HFFc6 (cell line): ENCODE results near the gene LY86. TPM values are rescaled to one million over a fixed set of nuclear protein-coding genes. Genes with fewer than 3 reads are reported as not detected.

ENCODE experiments used
- DNase-seq: peaks from one replicate; pipeline ENCODE4 v3.0.0-alpha.2; 2018
- H3K27ac Mint-ChIP-seq: 2 replicates; pipeline ENCODE4 v1.8.0; 2020; ENCODE audit warnings: mild to moderate bottlenecking, mixed read lengths
- H3K27me3 Mint-ChIP-seq: 2 replicates; pipeline ENCODE4 v1.8.0; 2021; ENCODE audit warnings: mild to moderate bottlenecking, moderate library complexity, mixed read lengths; ENCODE audit not compliant: insufficient read depth
- H3K36me3 Mint-ChIP-seq: 2 replicates; pipeline ENCODE4 v1.8.0; 2021; ENCODE audit warnings: low read depth, mixed read lengths
- H3K4me1 Mint-ChIP-seq: 2 replicates; pipeline ENCODE4 v1.8.0; 2020; ENCODE audit warnings: low read depth, mixed read lengths
- H3K4me3 Mint-ChIP-seq: 2 replicates; pipeline ENCODE4 v1.8.0; 2020; ENCODE audit warnings: mild to moderate bottlenecking, moderate library complexity, mixed read lengths
- H3K9me3 Mint-ChIP-seq: 2 replicates; pipeline ENCODE4 v1.8.0; 2020; ENCODE audit warnings: mild to moderate bottlenecking, mixed read lengths
- total RNA-seq, 6 experiments: library from RNA; stranded (reverse); fragmentation: NEBNext Ultra II Directional; extraction: Animal tissue kit (Norgen Biotek cat#: 25700); gene quantifications; 2 replicates in 1 of 6; 3 replicates in 5 of 6; pipeline ENCODE4 v1.2.3, GENCODE V29; 2021
- TF ChIP-seq, protein P1 (sequence below): fragments of 200-600 bp; sonication (generic); IDR thresholded peaks from 2 replicates; pipeline ENCODE4 v1.5.0; 2021; ENCODE audit warnings: antibody characterized with exemption, mild to moderate bottlenecking

Gene LY86
- total RNA-seq, 6 experiments from 2014 or later: not detected

DNA sequence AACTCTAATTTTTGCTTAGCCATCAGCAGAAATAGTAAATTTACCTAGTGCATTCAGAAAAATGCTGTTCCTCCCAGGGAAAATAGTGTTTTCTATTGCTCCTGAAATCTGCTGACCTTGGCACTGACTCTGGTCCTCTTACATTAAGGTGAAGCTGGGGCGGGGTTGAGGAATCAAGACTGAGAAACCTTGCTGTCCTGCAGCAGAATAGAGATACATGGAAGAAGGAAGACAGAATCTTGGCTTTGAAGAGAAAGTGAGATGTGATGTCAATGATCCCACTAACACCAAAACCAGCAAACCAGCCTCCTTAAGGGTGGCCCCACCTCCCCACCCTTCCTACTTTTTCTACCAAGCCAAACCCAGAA, 840 bp upstream of the LY86 start:
- peaks cover 49% of the 10 kb centered on the region for H3K9me3 Mint-ChIP-seq
- no peaks in the 10 kb centered on the region for H3K27me3 Mint-ChIP-seq
- DNase-seq: no peak
- no peak overlapping the region for H3K4me3 Mint-ChIP-seq
- H3K27ac Mint-ChIP-seq: no peak overlapping the region
- H3K36me3 Mint-ChIP-seq: no peaks in the 10 kb centered on the region
- TF ChIP-seq, protein P1, sequence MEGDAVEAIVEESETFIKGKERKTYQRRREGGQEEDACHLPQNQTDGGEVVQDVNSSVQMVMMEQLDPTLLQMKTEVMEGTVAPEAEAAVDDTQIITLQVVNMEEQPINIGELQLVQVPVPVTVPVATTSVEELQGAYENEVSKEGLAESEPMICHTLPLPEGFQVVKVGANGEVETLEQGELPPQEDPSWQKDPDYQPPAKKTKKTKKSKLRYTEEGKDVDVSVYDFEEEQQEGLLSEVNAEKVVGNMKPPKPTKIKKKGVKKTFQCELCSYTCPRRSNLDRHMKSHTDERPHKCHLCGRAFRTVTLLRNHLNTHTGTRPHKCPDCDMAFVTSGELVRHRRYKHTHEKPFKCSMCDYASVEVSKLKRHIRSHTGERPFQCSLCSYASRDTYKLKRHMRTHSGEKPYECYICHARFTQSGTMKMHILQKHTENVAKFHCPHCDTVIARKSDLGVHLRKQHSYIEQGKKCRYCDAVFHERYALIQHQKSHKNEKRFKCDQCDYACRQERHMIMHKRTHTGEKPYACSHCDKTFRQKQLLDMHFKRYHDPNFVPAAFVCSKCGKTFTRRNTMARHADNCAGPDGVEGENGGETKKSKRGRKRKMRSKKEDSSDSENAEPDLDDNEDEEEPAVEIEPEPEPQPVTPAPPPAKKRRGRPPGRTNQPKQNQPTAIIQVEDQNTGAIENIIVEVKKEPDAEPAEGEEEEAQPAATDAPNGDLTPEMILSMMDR: no peak
- no peaks in the 10 kb centered on the region for H3K4me1 Mint-ChIP-seq

DNA sequence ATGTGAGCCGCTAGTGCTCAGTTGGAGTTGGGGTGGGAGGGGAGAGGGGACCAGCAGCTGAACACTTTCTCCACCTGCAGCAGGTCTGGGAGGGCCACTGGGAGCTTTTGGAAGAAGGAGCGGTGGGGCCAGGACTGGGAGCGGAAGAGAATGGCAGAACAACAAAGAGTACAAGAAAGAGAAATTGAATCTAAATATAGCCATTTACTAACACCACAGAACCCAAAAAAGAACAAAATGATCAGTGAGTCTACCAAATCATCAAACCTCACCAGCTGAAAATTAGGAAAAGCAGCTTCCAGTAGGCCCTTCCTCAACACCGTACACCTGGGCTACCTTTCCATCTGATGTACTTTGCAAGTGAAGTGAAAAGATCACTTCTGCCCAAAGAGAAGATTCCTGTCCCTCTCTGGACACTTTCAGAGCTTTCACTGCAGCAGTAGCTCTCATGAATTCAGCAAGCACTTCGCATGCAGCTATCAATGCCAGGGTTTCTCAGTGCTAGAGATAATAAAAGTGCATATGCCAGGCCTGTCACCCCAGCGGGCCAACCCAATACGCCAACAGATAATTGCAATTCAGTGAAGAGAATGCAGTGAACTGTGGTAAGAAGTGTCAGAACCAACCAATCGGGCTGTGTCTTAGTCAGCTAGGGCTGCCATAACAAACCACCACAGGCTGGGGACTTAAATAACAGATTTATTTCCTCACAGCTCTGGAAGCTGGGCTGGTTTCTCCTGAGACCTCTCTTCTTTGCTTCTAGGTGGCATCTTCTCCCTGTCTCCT, 597 bp downstream of the LY86 start:
- H3K9me3 Mint-ChIP-seq: peaks cover 57% of the 10 kb centered on the region

DNA sequence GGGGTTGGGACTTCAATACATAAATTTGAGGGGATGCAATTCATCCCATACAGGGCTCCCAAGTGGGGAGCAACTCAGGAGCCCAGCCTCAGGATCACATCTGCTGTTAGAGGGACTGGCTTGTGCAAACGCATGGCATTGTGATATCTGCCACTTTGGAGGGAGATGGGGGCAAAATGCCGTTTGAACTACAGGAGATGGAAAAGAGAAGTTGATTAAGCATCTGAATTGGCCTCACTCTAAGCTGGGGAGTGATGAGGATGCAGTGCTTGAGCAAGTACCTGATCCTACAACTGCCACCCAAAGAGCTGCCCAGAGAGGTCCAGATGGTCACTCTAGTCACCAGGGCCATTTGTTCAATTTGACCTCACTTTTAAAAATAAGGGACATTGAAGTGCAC, 2.0 kb downstream of the LY86 start:
- Mint-ChIP-seq H3K27ac (no peak overlapping the region), H3K4me3 (no peak overlapping the region), H3K36me3 (no peaks in the 10 kb centered on the region), H3K9me3 (peaks cover 59% of the 10 kb centered on the region), H3K4me1 (no peaks in the 10 kb centered on the region), H3K27me3 (no peaks in the 10 kb centered on the region)
- TF ChIP-seq, protein P1: no peak
- no peak for DNase-seq

More for the DNA sequence above, 597 bp downstream of the LY86 start:
- TF ChIP-seq, protein P1: no peak
- Mint-ChIP-seq H3K27ac (no peak overlapping the region), H3K36me3 (no peaks in the 10 kb centered on the region), H3K4me1 (no peaks in the 10 kb centered on the region), H3K27me3 (no peaks in the 10 kb centered on the region), H3K4me3 (no peak overlapping the region)
- DNase-seq: no peak

DNA sequence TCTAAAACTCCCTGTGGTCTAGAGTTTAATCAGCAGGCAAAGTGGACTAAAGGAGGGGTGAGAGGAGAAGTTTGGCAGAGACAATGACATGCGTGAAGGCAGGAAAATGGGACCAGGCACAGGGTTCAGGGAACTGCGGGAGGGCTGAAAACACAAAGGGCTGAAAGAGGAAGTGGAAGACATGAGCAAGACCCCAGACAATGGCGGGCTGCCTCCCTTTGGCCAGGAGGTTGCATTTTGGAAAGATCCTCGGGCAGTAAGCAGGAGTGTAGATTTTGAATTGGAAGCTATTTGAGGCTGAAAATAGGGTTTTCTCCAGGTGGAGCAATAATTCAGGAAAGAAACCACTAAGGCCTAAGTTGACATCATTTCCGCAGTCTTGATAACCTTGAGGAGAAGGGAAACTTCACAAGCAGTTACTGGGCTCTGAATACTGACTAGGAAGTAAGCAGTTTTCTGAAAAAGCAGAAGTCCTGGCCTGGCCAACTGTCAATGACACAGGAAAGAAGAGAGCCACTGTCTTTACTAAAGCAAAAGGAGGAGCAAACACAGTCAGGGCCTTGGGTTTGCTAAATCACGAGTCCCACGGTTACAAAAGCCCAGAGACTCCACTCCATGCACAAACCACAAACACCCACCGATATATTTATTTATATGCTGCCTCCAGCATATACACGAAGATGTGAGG, 3.4 kb downstream of the LY86 start:
- no peak overlapping the region for H3K4me3 Mint-ChIP-seq
- H3K27me3 Mint-ChIP-seq: no peaks in the 10 kb centered on the region
- no peaks in the 10 kb centered on the region for H3K4me1 Mint-ChIP-seq
- no peak overlapping the region for H3K27ac Mint-ChIP-seq
- no peaks in the 10 kb centered on the region for H3K36me3 Mint-ChIP-seq
- TF ChIP-seq, protein P1: no peak
- H3K9me3 Mint-ChIP-seq: peaks cover 67% of the 10 kb centered on the region
- DNase-seq: no peak

DNA sequence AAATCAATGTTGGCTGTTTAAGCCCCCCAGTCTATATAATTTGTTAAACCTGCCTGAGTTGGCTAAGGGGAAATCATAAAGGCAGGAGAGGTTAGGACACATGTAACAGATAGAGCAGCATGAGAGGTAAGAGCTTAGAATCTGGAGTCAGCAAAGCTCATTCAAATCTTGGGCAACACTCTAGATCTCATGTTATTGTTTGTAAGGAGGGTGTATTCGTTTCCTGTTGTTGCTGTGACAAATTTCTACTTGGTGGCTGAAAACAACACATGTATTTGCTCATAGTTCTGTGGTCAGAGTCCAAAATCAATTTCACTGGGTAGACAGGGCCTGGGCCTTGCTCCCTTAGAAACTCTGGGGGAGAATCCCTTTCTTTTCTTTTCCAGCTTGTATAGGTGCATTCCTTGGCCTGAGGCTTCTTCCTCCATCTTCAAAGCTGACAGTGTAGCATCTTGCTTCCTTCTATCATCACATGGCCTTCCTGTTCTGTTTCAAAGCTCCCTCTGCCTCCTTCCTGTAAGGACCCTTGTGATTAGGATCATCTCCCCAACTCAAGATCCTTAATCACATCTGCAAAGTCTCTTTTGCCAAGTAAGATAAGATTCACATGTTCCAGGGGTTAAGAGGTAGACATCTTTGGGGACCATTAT, 4.4 kb downstream of the LY86 start:
- TF ChIP-seq, protein P1: no peak
- H3K27ac Mint-ChIP-seq: no peak overlapping the region
- H3K4me3 Mint-ChIP-seq: no peak overlapping the region
- DNase-seq: no peak
- H3K36me3 Mint-ChIP-seq: no peaks in the 10 kb centered on the region
- no peaks in the 10 kb centered on the region for H3K4me1 Mint-ChIP-seq
- H3K27me3 Mint-ChIP-seq: no peaks in the 10 kb centered on the region
- H3K9me3 Mint-ChIP-seq: peaks cover 57% of the 10 kb centered on the region
